ENCODE data around the gene NBPF1. TPM values are rescaled to one million over a fixed set of nuclear protein-coding genes. Genes with fewer than 3 reads are reported as not detected.
"Not testable (repeated sequence)": the region's sequence is repeated elsewhere in the genome, so short reads cannot be mapped to it uniquely, and the experiment has no call there.

Gene NBPF1
- total RNA-seq, 1 experiment from 2014 or later, result 27.7 TPM

- H3K56ac ChIP-seq (ENCODE audit: insufficient read length, low read depth, low read length); H3K79me1 ChIP-seq (ENCODE audit: insufficient read depth, low read depth, low read length, poor library complexity, severe bottlenecking); H3K4me2 ChIP-seq (ENCODE audit: insufficient read depth, insufficient read length, low read length); H3K4me3 Mint-ChIP-seq; H3K36me3 Mint-ChIP-seq (ENCODE audit: insufficient read depth in 1 of 3, low read depth in 3 of 3); H2AK5ac ChIP-seq (ENCODE audit: insufficient read length, low read length); H3K9me3 ChIP-seq (ENCODE audit: control insufficient read depth, low read depth, low read length); H3K79me2 ChIP-seq (ENCODE audit: insufficient read depth, low read length); H3K9ac ChIP-seq (ENCODE audit: extremely low read depth, insufficient read length, low read length); H2BK20ac ChIP-seq (ENCODE audit: low read depth, low read length, poor library complexity, severe bottlenecking); H3K27ac ChIP-seq (ENCODE audit: insufficient read length, low read depth, low read length); H3K14ac ChIP-seq (ENCODE audit: insufficient read depth, low read length); H4K20me1 ChIP-seq (ENCODE audit: control insufficient read depth, insufficient read depth, insufficient read length); H3K9me3 Mint-ChIP-seq; H3K27me3 Mint-ChIP-seq (ENCODE audit: low read depth); H4K5ac ChIP-seq (ENCODE audit: insufficient read length, low read depth, low read length); H2BK5ac ChIP-seq (ENCODE audit: insufficient read length, low read length); H3K23ac ChIP-seq (ENCODE audit: insufficient read length, low read depth, low read length); H3K27ac Mint-ChIP-seq; H3K4ac ChIP-seq (ENCODE audit: low read depth, low read length); H3T11ph ChIP-seq (ENCODE audit: low read length); H3K4me1 Mint-ChIP-seq; H2BK12ac ChIP-seq (ENCODE audit: insufficient read length, low read depth, low read length); H3K27me3 ChIP-seq (ENCODE audit: insufficient read depth, low read length); H2BK15ac ChIP-seq (ENCODE audit: low read depth, low read length); H4K8ac ChIP-seq (replicated peaks; ENCODE audit: insufficient read length, low read depth, low read length); H3K23me2 ChIP-seq (ENCODE audit: insufficient read length, low read depth, low read length, poor library complexity, severe bottlenecking); H4K91ac ChIP-seq (ENCODE audit: insufficient read length, low read depth, low read length); H3K4me1 ChIP-seq (ENCODE audit: insufficient read depth, low read length); H2BK120ac ChIP-seq (ENCODE audit: low read depth, low read length, poor library complexity, severe bottlenecking); DNase-seq; H3K18ac ChIP-seq (ENCODE audit: insufficient read length, low read depth, low read length); H2AFZ ChIP-seq (ENCODE audit: low read length): not testable (repeated sequence)
- no CpG with 5 or more reads among the region's 4 CpGs for WGBS (ENCODE audit: extremely low coverage, insufficient read length, low lambda C conversion rate)
These were observed 52.3 kb downstream of the NBPF1 start for GRCh38 chr1:16561035-16561434.

DNA sequence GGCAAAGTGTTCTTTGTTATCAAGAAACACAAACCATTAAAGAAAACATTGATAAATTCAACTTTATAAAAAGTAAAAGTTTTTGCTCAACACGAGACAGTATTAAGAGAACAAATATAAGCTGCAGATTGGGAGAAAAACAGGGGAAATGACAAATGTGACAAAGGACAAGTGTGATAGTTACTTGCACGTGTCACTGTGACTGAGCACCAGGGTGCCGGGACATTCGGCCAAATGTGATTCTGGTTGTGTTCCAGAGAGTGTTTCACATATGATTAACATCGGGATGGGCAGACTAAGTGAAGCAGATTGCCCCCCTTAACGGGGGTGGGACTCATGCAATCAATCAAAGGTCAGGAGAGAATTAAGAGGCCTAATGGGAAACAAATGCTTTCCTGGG, 52.9 kb downstream of the NBPF1 start:
- not testable (repeated sequence) for H2BK5ac ChIP-seq (ENCODE audit: insufficient read length, low read length); H2BK12ac ChIP-seq (ENCODE audit: insufficient read length, low read depth, low read length); H2AK5ac ChIP-seq (ENCODE audit: insufficient read length, low read length); H3K14ac ChIP-seq (ENCODE audit: insufficient read depth, low read length); H2BK120ac ChIP-seq (ENCODE audit: low read depth, low read length, poor library complexity, severe bottlenecking); H4K5ac ChIP-seq (ENCODE audit: insufficient read length, low read depth, low read length); H3K27ac ChIP-seq (ENCODE audit: insufficient read length, low read depth, low read length); H2BK20ac ChIP-seq (ENCODE audit: low read depth, low read length, poor library complexity, severe bottlenecking); H3K27ac Mint-ChIP-seq; H3K9me3 Mint-ChIP-seq; H3K27me3 Mint-ChIP-seq (ENCODE audit: low read depth); H3K9me3 ChIP-seq (ENCODE audit: control insufficient read depth, low read depth, low read length); H3K18ac ChIP-seq (ENCODE audit: insufficient read length, low read depth, low read length); H2AFZ ChIP-seq (ENCODE audit: low read length); H4K91ac ChIP-seq (ENCODE audit: insufficient read length, low read depth, low read length); H3K79me2 ChIP-seq (ENCODE audit: insufficient read depth, low read length); H2BK15ac ChIP-seq (ENCODE audit: low read depth, low read length); H3K4ac ChIP-seq (ENCODE audit: low read depth, low read length); H3K4me2 ChIP-seq (ENCODE audit: insufficient read depth, insufficient read length, low read length); H3K4me1 Mint-ChIP-seq; H3T11ph ChIP-seq (ENCODE audit: low read length); DNase-seq; H4K20me1 ChIP-seq (ENCODE audit: control insufficient read depth, insufficient read depth, insufficient read length); H3K9ac ChIP-seq (ENCODE audit: extremely low read depth, insufficient read length, low read length); H3K79me1 ChIP-seq (ENCODE audit: insufficient read depth, low read depth, low read length, poor library complexity, severe bottlenecking); H3K4me3 Mint-ChIP-seq; H3K56ac ChIP-seq (ENCODE audit: insufficient read length, low read depth, low read length); H3K27me3 ChIP-seq (ENCODE audit: insufficient read depth, low read length); H3K23ac ChIP-seq (ENCODE audit: insufficient read length, low read depth, low read length); H3K23me2 ChIP-seq (ENCODE audit: insufficient read length, low read depth, low read length, poor library complexity, severe bottlenecking); H3K4me1 ChIP-seq (ENCODE audit: insufficient read depth, low read length); H3K36me3 Mint-ChIP-seq (ENCODE audit: insufficient read depth in 1 of 3, low read depth in 3 of 3); H4K8ac ChIP-seq (replicated peaks; ENCODE audit: insufficient read length, low read depth, low read length)
- no CpG with 5 or more reads among the region's 6 CpGs for WGBS (ENCODE audit: extremely low coverage, insufficient read length, low lambda C conversion rate)
